GM18502 (cell line): ENCODE measurements around the gene RPL7A.
"Not testable (repeated sequence)": the region's sequence is repeated elsewhere in the genome, so short reads cannot be mapped to it uniquely, and the experiment has no call there.

ENCODE experiments used
- ATAC-seq: cut with Tn5 transposase; IDR thresholded peaks from one replicate; pipeline ENCODE4 v1.9.1; 2021; ENCODE audit warnings: mild to moderate bottlenecking; ENCODE audit not compliant: unreplicated experiment, poor library complexity

Gene RPL7A

DNA sequence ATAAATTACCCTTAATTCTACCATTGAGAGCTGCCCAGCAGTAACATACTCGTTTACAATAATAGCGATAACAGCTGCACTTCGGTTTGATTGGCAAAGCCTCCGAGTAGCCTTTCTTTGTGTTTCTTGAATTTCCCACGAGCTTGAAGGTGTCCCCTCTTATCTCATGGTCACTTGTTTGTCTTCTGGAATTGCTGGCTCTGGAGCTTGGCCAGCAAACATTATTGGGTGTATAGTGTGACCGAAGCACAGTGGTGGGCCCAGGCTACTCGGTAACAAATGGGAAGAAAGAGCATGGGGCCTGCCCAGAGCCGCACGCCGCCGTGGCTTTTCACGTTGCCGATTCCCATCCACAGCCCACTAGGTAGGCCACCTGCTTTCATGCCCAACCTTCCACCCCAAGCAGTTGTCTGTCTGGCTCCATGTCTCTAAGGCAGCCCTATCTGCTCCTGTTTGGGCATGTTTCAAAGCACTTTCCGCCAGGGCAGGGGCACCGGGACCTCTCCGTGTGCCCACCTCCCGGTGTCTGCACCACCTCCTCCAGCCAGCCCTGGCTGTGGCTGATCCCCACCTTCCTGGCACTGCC is 36.8 kb downstream of the RPL7A start:
- no peak for ATAC-seq

DNA sequence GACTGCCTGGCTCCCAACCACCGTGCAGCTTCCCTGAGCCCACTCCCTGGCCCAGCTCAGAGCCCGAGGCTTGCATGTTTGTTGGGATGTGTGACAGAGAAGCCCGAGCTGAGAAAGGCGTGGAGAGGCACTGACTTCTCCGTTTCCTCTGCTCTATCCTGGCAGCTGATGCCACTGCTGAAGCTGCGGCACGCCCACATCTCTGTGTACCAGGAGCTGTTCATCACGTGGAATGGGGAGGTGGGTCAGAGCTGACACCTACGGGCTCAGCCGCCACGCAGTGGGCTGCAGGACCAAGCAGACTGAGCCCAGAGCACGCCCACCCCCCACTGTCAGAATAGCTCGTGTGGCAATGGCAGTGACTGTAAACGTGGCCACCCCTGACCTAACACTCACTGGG is 37.4 kb downstream of the RPL7A start:
- no peak for ATAC-seq

DNA sequence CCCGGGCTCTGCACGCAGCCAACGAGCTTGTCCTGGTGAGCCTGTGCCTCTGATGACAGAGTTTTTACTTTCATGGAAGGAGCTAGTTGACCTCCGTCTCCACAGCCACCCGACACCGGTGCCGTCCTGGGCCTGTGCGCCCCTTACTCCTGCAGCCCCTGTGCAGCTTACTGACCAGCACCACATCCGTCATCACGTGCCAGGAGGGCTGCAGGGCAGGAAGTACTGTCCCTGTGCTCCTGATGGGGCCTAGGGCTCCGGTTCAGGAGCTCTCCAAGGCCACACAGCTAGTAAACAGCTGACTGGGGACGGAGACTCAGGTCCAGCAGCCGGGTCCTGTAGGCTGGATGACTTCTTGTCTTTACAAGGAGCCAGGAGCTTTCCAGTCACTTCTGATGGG is 38.3 kb downstream of the RPL7A start:
- no peak for ATAC-seq

DNA sequence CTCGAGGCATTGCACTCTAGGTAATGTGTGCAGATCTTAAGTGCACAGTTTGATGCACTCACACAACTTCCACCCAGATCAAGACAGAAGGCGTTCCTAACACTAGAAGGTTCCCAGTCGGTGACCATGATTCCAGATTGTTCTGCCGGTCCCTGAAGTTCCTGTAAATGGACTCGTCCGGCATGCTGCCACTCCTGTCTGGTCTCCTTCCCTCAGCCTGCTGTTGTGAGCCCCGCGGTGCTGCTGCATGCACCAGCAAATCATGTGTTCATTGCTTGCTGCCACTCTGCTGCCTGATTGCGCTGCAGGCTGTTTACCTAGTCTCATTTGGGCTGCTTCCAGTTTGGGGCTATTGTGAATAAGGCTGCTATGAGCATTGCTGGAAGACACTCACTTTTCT is 39.7 kb downstream of the RPL7A start:
- ATAC-seq: no peak

DNA sequence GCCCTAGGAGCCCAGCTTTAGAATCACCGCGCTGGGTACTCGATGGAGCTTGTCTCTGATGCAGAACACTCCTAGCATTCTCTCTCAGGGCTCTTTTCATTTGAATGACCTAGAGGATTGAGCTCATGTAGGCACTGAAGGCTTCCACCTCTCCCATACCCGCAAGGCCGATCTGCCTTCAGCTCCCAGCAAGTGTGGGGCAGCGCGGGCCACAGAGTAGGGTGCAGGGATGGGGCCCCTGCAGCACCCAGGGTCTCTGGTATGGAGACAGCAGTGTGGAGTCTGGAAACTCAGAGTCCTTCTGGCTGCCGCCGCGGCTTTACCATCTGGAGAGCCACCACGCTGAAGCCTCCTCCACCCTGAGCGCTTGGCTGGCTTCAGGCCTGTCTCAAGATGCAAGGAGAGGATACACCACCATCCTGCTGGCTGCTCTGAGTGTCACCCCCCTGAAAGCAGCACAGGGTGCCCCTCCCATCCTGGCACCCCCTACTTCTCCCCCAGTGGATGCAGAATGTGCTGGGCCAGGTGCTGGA is 41.1 kb downstream of the RPL7A start:
- no peak for ATAC-seq

DNA sequence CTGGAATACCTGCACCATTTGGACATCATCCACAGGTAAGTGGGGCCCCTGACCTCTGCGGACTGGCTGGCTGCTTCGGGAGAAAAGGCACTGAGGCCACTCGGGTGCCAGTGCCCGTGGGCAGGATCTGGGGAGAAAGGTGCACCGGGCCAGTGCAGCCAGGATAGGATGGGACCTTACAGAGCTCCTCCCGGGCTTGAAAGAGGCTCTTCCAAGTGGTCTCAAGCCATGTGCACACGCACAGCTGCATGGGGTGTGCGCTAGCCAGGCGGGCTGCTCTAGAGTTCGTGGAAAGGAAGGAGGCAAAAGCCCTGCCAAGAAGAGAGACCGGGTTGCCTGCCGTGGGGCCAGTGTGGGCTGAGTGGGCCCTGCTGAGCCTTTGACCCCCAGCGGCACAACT is 41.5 kb downstream of the RPL7A start:
- ATAC-seq: no peak

DNA sequence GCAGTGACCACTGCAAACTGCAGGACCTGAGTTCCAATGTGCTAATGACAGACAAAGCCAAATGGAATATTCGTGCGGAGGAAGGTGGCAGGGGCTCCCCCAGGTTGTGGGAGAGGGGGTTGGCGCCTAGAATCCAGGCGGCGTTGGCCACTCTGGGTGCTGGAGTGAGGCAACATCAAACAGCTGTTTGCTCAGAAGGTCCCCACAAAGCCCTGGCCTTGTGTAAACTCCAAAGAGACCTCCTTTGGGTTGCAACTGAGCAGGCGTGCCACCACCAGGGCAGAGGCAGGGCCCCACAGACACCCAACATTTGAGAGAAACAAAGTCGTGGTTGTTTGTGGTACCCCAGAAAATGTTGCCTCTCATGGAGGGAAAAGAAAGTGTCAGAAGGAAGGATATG is 42.7 kb downstream of the RPL7A start:
- no peak for ATAC-seq

DNA sequence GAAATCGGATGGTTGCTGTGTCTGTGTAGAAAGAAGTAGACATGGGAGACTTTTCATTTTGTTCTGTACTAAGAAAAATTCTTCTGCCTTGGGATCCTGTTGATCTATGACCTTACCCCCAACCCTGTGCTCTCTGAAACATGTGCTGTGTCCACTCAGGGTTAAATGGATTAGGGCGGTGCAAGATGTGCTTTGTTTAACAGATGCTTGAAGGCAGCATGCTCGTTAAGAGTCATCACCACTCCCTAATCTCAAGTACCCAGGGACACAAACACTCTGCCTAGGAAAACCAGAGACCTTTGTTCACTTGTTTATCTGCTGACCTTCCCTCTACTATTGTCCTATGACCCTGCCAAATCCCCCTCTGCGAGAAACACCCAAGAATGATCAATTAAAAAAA is 43.4 kb downstream of the RPL7A start:
- not testable (repeated sequence) for ATAC-seq

DNA sequence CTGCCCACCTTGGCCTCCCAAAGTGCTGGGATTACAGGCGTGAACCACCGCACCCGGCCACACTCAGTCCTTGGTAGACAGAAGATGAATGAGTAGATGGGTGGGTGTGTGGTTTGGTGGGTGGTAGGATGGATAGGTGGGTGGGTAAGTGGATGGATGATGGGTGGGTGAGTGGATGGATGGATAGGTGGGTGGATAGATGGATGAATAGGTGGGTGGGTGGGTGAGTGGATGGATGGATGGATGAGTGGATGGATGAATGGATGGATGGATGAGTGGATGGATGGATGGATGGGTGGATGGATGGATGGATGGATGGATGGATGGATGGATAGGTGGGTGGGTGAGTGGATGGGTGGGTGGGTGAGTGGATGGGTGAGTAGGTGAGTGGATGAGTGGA is 44.3 kb downstream of the RPL7A start:
- not testable (repeated sequence) for ATAC-seq

DNA sequence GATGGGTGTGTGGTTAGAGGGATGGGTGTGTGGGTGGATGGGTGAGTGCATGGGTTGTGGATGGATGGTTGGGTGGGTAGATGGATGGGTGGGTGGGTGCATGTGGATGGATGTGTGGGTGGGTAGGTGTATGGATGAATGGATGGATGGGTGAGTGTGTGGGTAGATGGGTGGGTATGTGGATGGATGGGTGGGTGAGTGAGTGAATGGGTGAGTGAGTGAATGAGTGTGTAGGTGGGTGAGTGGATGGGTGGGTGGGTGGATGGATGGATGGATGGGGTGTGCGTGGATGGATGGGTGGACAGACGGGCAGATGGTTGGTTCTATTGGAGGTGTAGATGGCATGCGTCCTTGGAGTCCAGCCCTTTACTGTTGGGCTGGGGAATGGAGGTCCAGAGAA is 45.4 kb downstream of the RPL7A start:
- no peak for ATAC-seq

DNA sequence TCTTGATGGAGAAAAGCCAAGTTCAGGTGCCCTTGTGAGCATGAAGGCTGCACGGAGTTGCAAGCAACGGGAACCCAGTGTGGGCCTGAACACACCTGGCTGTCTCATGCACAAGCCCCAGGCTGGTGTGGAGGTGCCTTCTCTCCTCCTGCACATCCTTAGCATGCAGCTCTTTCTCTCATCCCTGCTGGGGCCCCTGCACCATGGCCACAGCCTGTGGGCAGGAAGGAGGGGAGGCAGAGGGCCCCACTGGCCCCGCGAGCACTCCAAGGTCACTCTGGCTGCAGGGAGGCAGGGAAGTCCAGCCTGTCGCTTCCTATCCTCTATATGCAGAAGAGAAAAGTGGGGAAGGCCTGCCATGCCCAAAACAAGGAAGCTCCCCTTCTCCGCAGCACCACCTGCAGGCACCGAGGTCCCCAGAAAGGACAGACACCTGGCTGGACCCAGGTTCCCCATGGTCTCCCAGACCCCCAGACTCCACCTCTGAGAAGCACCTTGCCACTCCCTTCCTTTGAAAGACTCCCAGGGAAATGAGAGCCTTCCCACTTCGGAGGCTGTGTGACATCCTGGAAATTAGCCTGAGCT is 46.8 kb downstream of the RPL7A start:
- ATAC-seq: no peak

DNA sequence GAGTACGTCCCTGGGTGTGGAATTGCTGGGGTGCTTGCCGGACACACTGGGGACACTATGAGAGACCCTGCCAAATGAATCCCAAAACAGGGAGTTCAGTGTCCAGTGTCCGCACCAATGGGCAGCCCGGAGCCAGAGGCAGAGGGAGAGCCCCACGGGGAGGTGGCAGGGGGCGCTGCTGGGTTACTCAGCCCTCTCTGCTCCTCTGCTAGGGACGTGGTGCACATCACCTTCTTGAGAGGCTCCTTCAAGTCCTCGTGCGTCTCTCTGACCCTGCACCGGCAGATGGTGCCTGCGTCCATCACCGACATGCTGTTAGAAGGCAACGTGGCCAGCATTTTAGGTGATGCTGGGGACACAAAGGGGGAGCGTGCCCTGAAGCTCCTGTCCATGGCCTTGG is 48.9 kb downstream of the RPL7A start:
- ATAC-seq: no peak

DNA sequence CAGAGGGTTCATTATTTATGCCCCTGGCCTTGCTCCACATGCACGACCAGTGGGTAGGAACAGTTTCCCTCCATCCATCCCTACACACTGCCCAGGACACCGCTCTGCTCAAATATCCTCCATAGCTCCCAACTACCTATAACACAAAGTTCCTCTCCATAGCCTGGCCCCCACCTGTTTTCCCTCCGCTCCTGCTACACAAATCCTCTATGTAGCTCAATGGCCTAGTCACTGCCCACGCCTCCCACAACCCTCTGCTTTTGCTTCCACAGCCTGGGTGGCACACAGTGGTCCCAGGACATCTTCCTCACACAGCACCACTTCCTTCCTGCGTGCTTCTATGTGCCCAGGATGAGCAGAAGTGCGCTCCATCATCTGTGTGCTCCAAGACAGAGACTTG is 49.4 kb downstream of the RPL7A start:
- no peak for ATAC-seq

DNA sequence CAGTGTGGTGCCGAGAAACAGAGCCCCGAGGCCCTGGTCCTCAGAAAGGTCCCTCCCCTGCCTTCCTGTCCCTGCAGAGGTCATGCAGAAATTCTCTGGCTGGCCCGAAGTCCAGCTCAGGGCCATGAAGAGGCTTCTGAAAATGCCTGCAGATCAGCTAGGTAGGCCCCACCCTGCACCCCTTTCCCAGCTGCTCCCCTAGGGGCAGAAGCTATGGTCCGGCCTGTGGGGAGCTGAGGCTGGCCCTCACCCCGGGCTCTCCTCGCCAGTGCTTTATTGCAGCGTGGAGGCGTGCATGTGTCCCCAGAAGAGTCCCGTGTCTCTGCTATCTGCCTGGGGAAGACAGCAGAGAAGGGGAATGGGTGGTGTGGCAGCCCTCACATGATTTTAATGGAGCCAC is 49.9 kb downstream of the RPL7A start:
- ATAC-seq: no peak

DNA sequence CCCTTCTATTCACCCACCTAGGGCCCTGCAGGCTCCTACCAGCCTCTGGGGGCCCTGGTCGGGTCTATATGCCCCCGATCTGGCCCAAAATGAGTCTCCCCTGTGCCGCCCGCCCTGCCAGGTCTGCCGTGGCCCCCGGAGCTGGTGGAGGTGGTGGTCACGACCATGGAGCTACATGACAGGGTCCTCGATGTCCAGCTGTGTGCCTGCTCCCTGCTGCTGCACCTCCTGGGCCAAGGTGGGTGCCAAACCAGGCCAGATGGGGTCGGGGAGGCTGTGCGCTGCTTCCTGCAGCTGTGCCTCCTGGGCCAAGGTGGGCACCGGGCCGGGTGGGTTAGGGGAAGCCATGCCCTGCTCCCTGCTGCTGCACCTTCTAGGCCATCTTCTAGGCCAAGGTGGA is 52.3 kb downstream of the RPL7A start:
- no peak for ATAC-seq
